Activated naive CD8-positive, alpha-beta T cell treated with anti-CD3 and anti-CD28 coated beads for 36 hours (primary cell): ENCODE data around the gene FABP1. TPM values are rescaled to one million over a fixed set of nuclear protein-coding genes. Genes with fewer than 3 reads are reported as not detected.

Experiments
- DNase-seq: peaks from one replicate; pipeline ENCODE4 v3.0.0; 2021
- H3K27ac Mint-ChIP-seq: one replicate; pipeline ENCODE4 v1.8.0; 2022; ENCODE audit warnings: mild to moderate bottlenecking, moderate library complexity, mixed read lengths
- H3K27me3 Mint-ChIP-seq: one replicate; pipeline ENCODE4 v1.8.0; 2022; ENCODE audit warnings: mild to moderate bottlenecking, mixed read lengths
- H3K36me3 Mint-ChIP-seq: one replicate; pipeline ENCODE4 v1.8.0; 2021; ENCODE audit warnings: mild to moderate bottlenecking, mixed read lengths
- H3K4me1 Mint-ChIP-seq: one replicate; pipeline ENCODE4 v1.8.0; 2021; ENCODE audit warnings: mixed read lengths
- H3K4me3 Mint-ChIP-seq: one replicate; pipeline ENCODE4 v1.8.0; 2022; ENCODE audit warnings: mild to moderate bottlenecking, moderate library complexity, mixed read lengths
- H3K9me3 Mint-ChIP-seq: one replicate; pipeline ENCODE4 v1.8.0; 2022; ENCODE audit warnings: mixed read lengths
- total RNA-seq, 2 experiments: library from RNA; stranded (reverse); gene quantifications; one replicate each; pipeline ENCODE4 v1.2.3, GENCODE V29; 2021

The FABP1 gene
- total RNA-seq, 2 experiments from 2014 or later, result not detected

DNA sequence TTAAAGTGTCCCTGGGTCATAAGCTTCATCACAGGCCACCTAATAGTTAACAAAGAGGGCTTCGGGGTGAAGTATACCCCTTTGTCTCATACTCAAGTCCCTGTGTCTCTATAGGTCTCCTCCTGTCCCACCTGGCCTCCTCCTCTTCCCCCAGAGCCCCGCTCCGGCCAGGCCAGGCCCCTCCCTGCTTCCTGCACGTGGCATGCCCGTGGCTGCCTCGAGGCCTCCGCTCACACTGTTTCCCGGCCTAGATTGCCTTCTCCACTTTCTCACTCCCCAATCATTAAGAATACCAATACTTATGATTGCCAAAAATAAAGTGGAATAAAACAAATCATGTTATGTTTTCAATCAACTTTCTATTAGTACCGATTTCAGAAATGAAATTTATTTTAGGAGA lies 41.5 kb downstream of the FABP1 start:
- Mint-ChIP-seq H3K9me3 (no peaks in the 10 kb centered on the region), H3K27me3 (no peaks in the 10 kb centered on the region), H3K36me3 (no peaks in the 10 kb centered on the region), H3K4me1 (peaks cover 17% of the 10 kb centered on the region), H3K4me3 (no peak overlapping the region), H3K27ac (no peak overlapping the region)
- no peak for DNase-seq

DNA sequence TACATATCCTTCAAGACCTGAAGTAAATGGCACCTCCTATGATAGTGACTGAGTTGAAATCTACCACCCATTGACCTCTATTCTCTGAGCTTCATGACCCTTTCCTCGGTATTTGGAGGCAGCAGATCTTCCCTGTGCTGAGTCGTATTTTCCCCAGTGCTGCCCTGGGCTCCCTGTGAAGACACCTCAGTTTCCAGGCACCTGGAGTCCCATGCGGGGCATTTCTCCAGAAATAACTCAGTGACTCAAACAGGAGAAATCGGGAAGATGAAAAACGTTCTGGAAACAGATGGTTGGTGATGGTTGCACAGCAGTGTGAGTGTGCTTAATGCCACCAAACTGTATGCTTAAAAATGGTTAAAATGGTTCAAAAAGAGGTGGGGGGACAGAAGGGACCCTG lies 42.3 kb downstream of the FABP1 start:
- Mint-ChIP-seq H3K36me3 (no peaks in the 10 kb centered on the region), H3K4me3 (no peak overlapping the region), H3K27me3 (no peaks in the 10 kb centered on the region), H3K4me1 (peaks cover 9% of the 10 kb centered on the region), H3K9me3 (no peaks in the 10 kb centered on the region), H3K27ac (no peak overlapping the region)
- DNase-seq, result no peak

DNA sequence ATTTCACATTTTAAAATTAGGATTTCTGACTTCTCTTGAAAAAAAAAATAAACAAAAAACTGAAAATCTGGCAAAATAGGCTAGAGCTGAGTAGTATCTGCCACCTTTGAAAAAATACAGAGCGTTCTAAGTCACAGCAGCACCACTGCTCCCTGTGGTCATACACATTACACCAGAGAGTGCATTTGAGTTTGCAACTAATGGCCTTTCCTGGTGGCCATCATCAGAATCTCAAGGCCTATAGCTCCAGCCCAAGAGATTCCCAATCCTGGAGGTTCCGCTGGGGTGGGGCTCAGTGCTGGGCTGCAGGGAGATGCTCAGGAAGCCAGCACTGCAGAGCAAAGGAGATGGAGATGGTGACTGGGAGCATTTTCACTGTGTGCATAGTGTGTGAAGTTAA lies 42.8 kb downstream of the FABP1 start:
- Mint-ChIP-seq H3K27me3 (no peaks in the 10 kb centered on the region), H3K4me1 (peaks cover 4% of the 10 kb centered on the region), H3K36me3 (no peaks in the 10 kb centered on the region), H3K4me3 (no peak overlapping the region), H3K27ac (no peak overlapping the region), H3K9me3 (no peaks in the 10 kb centered on the region)
- DNase-seq, result no peak

- no peaks in the 10 kb centered on the region for H3K9me3 Mint-ChIP-seq
- no peak overlapping the region for H3K4me3 Mint-ChIP-seq
- no peak overlapping the region for H3K27ac Mint-ChIP-seq
- no peaks in the 10 kb centered on the region for H3K36me3 Mint-ChIP-seq
- DNase-seq, result no peak
- H3K4me1 Mint-ChIP-seq, result no peaks in the 10 kb centered on the region
- H3K27me3 Mint-ChIP-seq, result no peaks in the 10 kb centered on the region
Measured at GRCh38 chr2:88082781-88083180, 45.1 kb downstream of the FABP1 start.

GRCh38 chr2:88081924-88082608 lies 45.8 kb downstream of the FABP1 start:
- no peak overlapping the region for H3K27ac Mint-ChIP-seq
- no peaks in the 10 kb centered on the region for H3K27me3 Mint-ChIP-seq
- H3K36me3 Mint-ChIP-seq, result no peaks in the 10 kb centered on the region
- no peak for DNase-seq
- H3K4me1 Mint-ChIP-seq, result no peaks in the 10 kb centered on the region
- no peak overlapping the region for H3K4me3 Mint-ChIP-seq
- H3K9me3 Mint-ChIP-seq, result no peaks in the 10 kb centered on the region

DNA sequence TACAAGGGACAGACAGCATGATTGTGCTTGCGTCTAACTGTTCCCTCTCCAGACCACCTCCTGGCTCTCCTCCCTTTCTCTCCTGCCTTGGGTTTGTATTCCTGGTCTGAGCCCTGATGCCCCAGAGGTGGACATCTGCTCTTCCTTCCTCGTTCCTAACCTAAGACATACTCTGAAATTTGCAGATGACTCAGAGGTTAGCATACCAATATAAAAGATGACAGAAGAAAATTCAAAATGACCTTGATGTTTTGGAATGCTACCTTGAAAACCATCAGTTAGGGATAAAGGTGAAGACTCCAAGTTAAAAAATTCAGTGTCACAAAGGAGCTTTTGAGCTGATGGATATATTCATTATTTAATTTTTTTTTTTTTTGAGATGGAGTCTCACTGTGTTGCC lies 47.3 kb downstream of the FABP1 start:
- Mint-ChIP-seq H3K4me1 (no peaks in the 10 kb centered on the region), H3K36me3 (no peaks in the 10 kb centered on the region), H3K27ac (no peak overlapping the region), H3K9me3 (no peaks in the 10 kb centered on the region), H3K4me3 (no peak overlapping the region), H3K27me3 (no peaks in the 10 kb centered on the region)
- no peak for DNase-seq

- no peak for DNase-seq
- no peaks in the 10 kb centered on the region for H3K36me3 Mint-ChIP-seq
- no peaks in the 10 kb centered on the region for H3K9me3 Mint-ChIP-seq
- no peaks in the 10 kb centered on the region for H3K4me1 Mint-ChIP-seq
- no peak overlapping the region for H3K27ac Mint-ChIP-seq
- no peak overlapping the region for H3K4me3 Mint-ChIP-seq
- no peaks in the 10 kb centered on the region for H3K27me3 Mint-ChIP-seq
Measured at GRCh38 chr2:88078643-88079172, 49.2 kb downstream of the FABP1 start.

- H3K36me3 Mint-ChIP-seq, result no peaks in the 10 kb centered on the region
- no peaks in the 10 kb centered on the region for H3K27me3 Mint-ChIP-seq
Measured at GRCh38 chr2:88077080-88077479, 50.8 kb downstream of the FABP1 start.

DNA sequence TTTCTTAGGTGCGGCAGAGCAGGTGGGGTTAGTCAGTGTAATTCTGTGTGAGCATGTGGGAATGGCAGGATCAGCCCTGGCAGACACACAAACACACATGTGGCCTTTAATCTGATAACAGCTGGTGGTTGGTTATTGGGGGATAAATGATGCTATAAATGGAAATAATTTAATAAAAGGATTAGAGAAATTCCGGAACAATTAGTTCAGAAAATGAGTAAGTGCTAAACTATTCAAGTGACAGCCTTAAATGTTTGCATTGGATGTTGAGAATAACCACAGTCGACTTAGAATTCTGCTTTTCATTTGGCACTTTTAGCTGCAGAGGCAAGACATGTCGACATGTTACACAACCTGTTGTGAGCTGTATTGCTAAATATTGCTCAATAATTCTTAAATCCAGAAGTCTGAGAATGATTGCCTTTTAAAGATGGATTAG lies 53.0 kb downstream of the FABP1 start:
- Mint-ChIP-seq H3K27me3 (no peaks in the 10 kb centered on the region), H3K36me3 (no peaks in the 10 kb centered on the region), H3K4me3 (no peak overlapping the region), H3K9me3 (no peaks in the 10 kb centered on the region), H3K27ac (no peak overlapping the region), H3K4me1 (no peaks in the 10 kb centered on the region)
- DNase-seq, result no peak

More at GRCh38 chr2:88077080-88077479, 50.8 kb downstream of the FABP1 start:
- no peak overlapping the region for H3K27ac Mint-ChIP-seq
- no peaks in the 10 kb centered on the region for H3K9me3 Mint-ChIP-seq
- no peak overlapping the region for H3K4me3 Mint-ChIP-seq
- no peak for DNase-seq
- H3K4me1 Mint-ChIP-seq, result no peaks in the 10 kb centered on the region

DNA sequence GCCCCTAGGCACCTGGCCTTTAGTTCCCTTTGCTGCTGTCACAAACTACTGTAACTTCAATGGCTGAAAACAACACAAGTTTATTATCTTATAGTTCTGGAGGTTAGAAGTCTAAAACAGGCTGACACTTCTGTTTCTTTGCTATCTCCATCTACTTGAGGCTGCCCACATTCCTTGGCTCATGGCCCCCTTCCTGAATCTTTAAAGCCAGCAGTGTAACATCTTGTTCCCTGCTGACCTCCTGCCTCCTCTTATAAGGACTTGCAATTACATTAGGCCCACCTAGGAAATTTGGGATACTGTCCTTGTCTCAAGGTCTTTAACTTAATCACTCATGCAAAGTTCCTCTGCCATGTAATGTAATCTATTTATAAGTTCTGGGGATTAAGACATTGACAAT lies 53.7 kb downstream of the FABP1 start:
- Mint-ChIP-seq H3K27me3 (no peaks in the 10 kb centered on the region), H3K27ac (no peak overlapping the region), H3K4me3 (no peak overlapping the region), H3K4me1 (no peaks in the 10 kb centered on the region), H3K9me3 (no peaks in the 10 kb centered on the region), H3K36me3 (no peaks in the 10 kb centered on the region)
- DNase-seq, result no peak

Other genes starting within 250 kb of the FABP1 start
- gene RNU2-63P, start 111.5 kb downstream of the FABP1 start, total RNA-seq, result 10 to 100 TPM; 39.1 to 40.1 TPM
- gene KRCC1, start 72.3 kb downstream of the FABP1 start, total RNA-seq, result 10 to 100 TPM; 10.6 to 11.9 TPM
- not detected for gene SMYD1, start 60.2 kb downstream of the FABP1 start, total RNA-seq
- 1 to 10 TPM; 1.0 to 1.3 TPM for gene THNSL2, start 42.3 kb upstream of the FABP1 start, total RNA-seq